Putamen (tissue), 1 donor: ENCODE data around the gene MYBPC2.
"Not testable (repeated sequence)": the region's sequence is repeated elsewhere in the genome, so short reads cannot be mapped to it uniquely, and the experiment has no call there.

Experiments used
- DNase-seq: peaks from one replicate; pipeline ENCODE4 v3.0.0-alpha.2; 2016; ENCODE audit warnings: low spot score

MYBPC2 gene

DNA sequence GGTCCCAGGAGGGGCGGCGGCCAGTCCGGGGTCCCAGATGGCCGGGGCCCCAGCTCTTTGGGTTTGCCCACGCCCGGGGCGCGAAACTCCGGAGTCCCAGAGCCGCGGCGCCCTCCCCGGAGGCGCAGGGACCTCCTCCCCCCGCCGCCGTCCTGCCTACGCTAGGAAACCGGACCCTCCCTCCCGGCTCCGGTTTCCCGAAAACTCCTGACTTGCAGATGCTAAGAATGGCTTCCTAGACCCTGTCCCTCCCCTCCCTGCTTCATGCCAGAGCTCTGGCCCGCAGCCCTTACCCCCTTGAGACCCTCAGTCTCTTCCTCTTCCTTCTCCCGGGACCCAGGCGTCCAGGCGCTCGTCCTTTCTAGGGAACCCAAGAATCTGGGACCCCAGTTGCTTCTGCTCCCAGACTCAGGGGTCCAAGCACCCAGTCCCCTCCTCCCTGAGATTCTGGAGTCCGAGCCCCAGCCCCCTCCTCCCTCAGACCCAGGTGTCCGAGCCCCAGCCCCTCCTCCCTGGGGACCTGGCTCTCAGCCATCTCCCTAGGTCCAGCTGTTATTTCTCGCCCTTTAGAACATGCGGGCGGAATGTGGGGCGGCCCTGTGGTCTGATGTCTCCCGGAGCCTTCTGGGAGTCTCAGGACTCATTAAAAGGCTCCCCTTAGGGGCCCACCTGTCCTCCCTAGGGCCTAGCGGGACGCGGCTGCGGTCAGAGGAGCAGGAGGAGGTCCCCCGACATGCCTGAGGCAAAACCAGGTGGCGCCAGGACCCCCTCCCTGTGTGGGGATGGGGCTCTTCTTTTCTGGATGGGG, at the start of gene MYBPC2:
Gene MYBPC2, plus strand, starts transcription at position 672 of the 808 bp plus-strand sequence. Its CDS starts 62 bp downstream, at position 734.
- DNase-seq, result no peak

DNA sequence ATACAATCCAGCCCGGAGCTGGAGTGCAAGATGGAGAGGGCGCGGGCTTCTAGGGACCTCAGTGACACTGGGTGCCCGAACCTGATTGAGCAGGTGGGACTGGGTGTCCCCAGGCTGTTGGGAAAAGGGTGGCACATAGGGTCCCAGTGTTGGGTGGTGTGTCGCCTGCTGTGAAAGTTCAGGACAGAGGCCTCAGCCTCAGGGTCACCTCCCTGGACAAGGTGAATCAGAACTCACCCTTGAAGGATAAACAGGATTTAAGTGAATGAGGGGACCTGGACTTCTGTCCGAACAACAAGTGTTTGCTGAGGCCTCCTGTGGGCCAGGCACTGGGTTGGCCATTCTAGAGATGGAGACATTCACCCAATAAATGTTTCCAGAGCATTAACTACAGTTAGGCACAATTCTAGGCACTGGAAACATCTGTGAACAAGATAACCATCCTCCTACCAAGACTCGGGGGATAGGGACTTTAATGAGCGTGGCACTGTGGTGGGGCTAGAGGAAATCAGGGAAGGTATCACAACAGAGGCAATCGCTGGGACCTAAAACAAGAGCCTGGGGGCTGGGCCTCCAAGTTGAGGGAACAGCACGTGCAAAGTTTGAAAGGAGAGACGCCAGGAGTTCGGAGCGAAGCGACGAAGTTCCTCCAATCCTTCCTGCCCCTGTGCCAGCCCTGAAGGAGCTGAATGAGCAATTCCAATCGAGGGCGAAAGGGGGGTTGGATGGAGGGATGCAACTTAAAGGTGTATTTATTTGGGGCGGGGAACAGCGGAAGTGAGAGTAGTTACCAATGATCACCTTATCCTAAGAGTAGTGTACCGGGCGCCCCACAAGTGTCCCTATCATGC, 49.5 kb upstream of the MYBPC2 start:
- no peak for DNase-seq

DNA sequence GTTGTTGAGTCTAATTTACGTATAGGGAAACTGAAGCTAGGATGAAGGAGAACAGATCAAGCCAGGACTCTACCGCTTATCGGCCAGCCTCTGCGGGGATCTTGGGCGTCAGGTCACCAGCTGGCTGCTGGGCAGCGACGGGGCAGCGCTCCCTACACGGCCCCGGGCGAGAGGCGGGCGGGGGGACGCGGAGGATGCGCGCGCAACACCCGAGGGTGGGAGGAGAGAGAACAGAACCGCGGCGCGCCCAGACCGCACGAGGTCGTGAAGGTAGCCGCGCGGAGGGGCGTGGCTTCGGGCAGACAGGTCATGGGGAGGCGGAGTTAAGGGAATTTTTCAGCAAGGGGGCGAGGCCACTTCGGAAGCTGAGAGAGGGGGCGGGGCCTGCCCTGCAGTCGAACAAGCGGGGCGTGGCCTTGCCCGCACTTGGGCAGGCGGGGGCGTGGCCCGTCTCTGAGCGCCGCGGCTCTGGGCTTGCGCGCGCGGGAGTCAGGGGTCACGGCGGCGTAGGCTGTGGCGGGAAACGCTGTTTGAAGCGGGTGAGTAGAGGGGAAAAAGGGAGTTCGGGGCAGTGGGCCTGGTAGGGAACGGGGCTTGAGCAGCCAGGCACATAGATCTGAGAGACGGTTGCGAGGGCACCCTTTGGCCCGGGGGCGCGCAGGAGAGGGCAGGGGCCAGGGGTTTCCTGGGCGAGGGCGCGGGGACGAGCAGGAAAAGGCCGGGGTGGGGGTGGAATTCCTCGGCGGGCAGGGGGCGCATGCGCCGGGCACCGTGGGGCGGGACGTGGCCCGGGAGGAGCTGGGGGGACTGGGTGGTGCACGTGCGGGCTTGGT, 48.6 kb upstream of the MYBPC2 start, which contains the start of gene POLD1:
Gene POLD1, plus strand, starts transcription at position 496 of the 833 bp plus-strand sequence. CDS start 14,505 bp downstream, outside the sequence.
- DNase-seq, result peak; percentile 95

DNA sequence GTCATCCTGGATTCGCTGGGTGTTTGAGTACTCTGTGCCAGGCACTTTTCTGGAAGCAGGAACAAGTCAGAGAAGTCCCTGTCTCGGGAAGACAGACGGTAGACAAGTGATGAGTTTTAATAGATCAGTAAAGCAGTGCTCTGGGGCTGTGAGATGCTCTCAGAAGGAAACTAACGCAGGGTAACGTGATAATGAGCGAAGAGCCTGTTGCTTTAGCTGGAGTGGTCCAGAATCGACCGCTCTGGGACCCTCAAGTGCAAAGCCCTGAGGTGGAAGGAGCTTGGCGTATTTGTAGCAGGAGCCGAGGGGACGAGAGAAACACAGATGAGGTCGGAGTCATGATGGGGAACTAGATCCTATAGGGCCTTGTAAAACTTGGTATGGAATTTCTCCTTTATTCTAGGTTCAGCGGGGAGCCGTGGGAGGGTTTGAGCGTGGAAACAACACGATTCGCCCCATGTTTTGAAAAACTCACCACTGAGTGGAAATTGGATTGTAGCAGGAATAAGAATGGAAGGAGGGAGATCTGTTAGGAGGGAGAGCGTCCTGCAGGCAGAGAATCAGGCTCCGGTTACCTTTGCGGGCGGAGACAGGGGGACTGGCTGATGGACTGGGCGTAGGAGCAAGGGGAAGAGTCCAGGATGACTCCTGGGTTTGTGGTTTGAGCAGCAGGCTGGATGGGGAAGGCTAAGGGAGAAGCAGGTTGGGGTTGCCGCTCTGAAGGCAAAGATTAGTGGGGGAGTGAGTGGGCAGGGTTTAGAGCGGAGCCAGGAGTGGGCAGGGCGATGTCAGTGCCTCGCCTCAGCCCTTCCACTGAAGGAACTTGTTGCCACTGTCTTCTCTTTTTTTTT, 47.8 kb upstream of the MYBPC2 start:
- no peak for DNase-seq

DNA sequence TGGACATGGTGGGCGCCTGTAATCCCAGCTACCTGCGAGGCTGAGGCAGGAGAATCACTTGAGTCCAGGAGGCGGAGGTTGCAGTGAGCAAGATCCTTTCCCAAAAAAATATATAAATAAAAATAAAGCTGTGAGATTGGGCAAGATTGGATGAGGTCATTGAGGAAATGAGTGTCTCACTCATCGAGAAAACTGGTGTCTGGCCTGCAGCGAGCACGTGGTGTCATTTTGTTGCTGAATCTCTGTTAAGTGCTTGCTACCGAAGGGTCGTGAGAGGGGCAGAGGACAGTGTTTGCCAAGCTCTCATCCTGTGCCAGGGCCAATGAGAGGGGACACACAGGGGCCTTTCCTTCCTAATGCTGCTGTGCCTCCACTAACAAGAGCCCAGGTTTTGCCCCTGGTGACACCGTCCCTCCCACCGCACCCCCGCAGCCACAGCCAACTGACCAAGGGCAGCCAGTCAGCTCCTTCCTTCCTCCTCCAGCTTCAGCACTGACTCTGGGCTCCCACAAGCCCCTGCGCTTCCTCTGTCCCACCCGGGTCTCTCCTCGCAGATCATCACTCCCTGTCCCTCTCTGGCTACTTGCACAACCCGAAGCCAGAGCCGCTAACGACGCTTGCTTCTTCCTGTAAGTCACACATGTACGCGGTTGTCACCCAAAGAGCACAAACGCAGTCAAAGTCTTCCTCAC, 45.4 kb upstream of the MYBPC2 start:
- DNase-seq, result no peak

DNA sequence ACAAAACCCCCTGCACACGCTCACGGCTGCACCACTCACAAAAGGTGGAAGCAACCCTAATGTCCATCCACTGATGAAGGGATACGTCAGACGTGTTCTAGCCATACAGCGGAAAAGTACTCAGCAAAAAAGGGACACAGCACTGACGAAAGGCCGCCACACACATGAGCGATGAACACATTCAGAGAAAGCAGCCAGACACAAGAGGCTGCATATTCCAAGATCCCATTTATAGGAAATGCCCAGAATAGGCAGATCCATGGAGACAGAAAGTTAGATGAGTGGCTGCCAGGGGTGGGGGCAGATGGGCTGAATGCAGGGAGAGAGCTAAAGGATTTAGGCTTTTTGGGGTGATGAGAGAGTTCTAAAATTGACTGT, 44.8 kb upstream of the MYBPC2 start:
- no peak for DNase-seq

DNA sequence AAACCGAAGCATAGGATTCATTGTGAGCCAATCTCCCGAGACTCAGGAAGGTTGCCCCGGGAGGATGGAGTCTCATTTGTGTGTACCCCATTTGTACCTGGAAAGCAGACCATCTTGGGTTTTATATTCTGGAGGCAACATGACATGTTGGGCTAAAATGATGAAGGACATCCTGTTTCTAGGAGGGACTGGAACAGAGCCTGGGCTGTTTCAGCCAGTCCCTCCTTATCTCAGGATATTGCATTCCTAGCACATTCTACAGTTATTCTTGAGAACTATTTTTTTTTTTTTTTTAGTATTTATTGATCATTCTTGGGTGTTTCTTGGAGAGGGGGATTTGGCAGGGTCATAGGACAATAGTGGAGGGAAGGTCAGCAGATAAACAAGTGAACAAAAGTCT, 42.4 kb upstream of the MYBPC2 start:
- not testable (repeated sequence) for DNase-seq

DNA sequence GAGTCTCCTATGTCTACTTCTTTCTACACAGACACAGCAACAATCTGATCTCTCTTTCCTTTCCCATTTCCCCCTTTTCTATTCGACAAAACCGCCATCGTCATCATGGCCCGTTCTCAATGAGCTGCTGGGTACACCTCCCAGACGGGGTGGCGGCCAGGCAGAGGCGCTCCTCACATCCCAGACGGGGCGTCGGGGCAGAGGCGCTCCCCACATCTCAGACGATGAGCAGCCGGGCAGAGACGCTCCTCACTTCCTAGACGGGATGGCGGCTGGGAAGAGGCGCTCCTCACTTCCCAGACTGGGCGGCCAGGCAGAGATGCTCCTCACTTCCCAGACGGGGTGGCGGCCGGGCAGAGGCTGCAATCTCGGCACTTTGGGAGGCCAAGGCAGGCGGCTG, 41.7 kb upstream of the MYBPC2 start:
- DNase-seq, result not testable (repeated sequence)

DNA sequence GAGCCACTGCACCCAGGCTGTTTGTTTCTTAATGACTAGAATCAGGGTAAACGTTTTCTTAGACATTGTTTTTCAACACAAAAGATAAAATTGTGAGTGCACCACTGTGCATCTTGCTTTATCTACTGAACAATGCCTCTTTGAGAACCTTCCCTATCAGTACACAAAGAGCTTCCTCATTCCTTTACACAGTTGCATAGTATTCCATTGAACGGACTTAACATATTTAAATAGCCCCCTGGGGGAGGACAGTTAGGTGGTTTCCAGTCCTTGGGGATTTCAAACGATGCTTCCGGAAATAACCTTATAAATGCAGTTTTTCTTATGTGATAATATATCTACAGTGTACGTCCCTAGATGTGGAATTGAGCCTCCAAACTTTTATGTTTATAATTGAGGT, 39.9 kb upstream of the MYBPC2 start:
- DNase-seq, result no peak

DNA sequence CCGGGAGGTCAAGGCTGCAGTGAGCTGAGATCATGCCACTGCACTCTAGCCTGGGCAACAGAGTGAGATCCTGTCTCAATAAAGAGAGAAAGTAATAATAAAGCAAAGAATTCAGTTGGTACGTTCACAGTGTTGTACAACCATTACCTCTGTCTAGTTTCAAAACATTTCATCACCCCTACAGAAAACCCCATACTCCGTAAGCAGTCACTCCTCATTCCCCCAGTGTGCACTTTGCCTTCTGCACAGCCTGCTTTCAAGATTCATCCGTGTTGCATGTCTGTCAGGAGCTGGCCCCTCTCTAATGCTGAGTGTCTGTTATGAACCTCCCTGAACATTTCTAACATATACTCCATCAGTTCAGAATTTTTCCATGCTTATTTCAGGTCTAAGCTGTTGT, 39.1 kb upstream of the MYBPC2 start:
- DNase-seq, result no peak

DNA sequence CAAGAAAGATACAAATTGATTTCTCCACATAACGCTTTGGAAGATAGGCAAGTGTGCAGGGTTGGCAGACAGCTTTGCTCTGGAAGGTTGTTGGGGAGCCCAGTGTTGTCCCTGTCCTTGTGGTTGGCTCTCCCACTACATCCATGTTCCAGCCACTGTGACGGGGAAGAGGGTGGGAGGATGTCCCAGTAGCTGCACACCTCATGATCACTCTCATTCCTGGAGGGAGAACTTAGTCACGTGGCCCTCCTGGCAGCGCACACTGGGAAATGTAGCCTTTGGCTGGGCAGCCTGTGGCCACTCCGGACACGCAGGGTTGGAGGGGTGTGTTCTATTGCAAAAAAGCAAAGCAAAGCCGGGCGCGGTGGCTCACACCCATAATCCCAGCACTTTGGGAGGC, 38.7 kb upstream of the MYBPC2 start:
- DNase-seq, result no peak

DNA sequence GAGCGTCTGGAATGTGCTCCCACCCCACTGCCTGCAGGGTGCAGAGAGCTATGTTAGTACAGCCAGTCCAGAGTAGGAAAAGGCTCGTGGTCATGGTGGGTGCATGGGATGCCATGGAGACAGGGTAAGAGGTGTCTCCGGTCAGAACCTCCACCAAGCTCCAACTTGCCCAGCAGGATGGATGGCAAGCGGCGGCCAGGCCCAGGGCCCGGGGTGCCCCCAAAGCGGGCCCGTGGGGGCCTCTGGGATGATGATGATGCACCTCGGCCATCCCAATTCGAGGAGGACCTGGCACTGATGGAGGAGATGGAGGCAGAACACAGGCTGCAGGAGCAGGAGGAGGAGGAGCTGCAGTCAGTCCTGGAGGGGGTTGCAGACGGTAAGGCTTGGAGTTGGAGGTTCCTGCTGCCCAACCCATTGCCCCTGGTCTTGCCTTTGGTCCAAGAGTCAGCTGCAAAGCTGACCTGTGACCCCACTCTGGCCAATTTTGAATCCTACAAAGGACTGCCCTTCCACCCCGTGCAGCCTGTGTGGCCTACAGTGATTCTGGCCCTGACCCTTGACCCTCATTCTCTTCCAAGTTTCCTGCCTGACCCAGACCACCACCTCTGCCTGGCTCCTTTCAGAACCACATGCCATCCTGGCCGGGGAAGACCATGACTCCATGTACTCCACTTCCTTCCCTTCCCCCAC, 33.9 kb upstream of the MYBPC2 start:
- no peak for DNase-seq

DNA sequence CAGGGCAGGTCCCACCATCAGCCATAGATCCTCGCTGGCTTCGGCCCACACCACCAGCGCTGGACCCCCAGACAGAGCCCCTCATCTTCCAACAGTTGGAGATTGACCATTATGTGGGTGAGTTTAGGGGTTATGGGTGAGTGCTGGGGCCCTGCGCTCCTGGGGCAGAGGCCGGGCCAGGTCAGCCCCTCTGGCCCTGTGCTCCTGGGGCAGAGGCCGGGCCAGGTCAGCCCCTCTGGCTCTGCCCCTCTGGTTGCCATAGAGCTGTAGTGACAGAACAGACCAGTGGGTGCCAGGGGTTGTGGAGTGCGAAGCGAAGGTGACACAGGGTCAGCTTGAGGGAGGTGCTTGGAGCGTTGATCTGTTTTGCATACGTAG, 33.3 kb upstream of the MYBPC2 start:
- no peak for DNase-seq

DNA sequence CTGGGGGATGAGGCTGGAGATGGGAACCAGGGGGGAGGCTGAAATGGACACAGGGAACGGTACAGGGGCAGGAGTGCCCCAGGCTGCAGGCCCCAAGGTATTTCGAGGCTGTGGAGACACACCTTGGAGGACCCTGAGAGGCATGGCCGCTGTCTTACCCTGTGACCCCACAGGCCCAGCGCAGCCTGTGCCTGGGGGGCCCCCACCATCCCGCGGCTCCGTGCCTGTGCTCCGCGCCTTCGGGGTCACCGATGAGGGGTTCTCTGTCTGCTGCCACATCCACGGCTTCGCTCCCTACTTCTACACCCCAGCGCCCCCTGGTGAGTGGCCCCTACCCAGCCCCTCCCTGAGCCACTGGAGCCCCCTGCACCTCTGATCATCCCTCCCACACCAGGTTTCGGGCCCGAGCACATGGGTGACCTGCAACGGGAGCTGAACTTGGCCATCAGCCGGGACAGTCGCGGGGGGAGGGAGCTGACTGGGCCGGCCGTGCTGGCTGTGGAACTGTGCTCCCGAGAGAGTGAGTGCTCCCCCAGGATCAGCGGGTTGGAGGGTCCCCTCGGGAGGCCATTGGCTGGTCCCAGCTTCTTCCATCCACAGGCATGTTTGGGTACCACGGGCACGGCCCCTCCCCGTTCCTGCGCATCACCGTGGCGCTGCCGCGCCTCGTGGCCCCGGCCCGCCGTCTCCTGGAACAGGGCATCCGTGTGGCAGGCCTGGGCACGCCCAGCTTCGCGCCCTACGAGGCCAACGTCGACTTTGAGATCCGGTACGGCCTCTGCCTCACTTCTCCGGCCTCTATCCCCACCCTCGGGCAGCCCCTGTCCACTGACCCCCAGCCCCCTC, 30.9 kb upstream of the MYBPC2 start:
- DNase-seq, result no peak

DNA sequence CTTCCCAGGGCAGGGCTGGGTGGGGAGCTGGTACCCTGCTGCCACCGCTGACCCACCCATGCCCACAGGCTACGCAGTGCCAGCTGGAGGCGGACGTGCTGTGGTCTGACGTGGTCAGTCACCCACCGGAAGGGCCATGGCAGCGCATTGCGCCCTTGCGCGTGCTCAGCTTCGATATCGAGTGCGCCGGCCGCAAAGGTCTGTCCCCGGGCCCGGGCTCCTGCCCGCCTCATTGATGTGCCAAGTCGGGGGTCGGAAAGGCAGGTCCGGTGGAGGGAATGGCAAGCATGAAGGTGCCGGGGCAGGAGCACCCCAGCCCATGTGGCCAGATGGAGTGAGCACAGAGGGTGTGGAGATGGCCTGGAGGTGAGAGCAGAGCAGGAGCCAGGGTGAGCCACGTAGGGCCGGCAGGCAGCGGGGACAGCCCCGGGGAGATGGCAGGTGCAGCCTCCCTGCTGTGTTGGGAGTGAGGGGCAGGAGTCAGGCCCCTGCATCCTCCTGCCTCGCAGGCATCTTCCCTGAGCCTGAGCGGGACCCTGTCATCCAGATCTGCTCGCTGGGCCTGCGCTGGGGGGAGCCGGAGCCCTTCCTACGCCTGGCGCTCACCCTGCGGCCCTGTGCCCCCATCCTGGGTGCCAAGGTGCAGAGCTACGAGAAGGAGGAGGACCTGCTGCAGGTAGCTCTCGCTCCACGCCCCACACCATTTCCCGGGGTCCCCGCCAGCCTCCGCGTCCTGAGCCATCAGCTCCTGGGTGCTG, 30.0 kb upstream of the MYBPC2 start:
- DNase-seq, result no peak

DNA sequence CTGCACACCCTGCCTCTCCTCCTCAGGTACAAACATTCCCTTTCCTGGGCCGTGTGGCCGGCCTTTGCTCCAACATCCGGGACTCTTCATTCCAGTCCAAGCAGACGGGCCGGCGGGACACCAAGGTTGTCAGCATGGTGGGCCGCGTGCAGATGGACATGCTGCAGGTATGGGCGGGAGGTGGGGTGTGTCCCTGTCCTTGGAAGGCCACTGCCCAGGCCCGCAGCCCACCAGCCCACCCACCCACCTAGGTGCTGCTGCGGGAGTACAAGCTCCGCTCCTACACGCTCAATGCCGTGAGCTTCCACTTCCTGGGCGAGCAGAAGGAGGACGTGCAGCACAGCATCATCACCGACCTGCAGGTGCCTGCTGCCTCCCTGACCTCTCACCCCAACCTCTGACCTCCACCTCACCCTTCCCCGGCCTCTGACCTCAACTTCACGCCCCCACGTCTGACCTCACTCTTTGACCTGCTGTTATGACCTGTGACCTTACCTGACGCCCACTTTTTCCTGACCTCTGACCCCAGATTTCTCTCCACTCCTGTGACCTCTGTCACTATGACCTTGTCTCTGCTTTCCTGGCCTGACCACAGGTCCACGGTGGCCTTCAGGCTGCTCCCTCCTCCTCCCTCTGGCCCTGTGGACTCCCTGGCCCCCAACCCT, 26.4 kb upstream of the MYBPC2 start:
- no peak for DNase-seq

DNA sequence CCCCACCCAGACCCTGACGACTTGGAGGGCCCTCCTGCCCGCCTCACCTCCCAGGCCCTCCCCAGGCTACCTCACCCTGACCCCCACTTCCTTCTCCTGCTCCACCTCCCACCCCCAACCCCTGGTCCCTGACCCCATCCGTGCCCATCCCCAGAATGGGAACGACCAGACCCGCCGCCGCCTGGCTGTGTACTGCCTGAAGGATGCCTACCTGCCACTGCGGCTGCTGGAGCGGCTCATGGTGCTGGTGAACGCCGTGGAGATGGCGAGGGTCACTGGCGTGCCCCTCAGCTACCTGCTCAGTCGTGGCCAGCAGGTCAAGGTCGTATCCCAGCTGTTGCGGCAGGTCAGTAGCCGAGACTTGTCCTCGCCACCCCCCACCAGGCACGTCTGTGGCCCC, 25.9 kb upstream of the MYBPC2 start:
- no peak for DNase-seq

DNA sequence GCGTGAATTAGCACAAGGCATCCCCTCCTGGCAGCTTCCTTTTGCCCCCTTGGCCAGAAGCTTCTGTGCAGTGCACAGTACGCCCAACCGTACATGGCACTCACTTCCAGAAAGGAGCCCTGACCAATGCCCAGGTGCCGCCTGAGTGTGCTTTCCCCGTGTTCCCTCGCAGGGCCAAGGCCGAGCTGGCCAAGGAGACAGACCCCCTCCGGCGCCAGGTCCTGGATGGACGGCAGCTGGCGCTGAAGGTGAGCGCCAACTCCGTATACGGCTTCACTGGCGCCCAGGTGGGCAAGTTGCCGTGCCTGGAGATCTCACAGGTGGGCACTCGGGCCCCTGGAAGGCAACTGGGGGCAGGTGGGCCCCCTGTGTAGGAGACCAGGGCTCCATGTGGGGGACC, 23.3 kb upstream of the MYBPC2 start:
- no peak for DNase-seq
